ENCODE results near the gene SNTG2. TPM values are rescaled to one million over a fixed set of nuclear protein-coding genes. Genes with fewer than 3 reads are reported as not detected.

Gene SNTG2
- total RNA-seq, 1 donor, result under 0.01 TPM

GRCh38 chr2:1022178-1022577 is 71.5 kb downstream of the SNTG2 start:
- no peak for TF ChIP-seq CTCF (IDR thresholded peaks at IDR 0.05; ENCODE audit: insufficient read depth, low read depth, low read length)
- H3K4me3 ChIP-seq (ENCODE audit: low read depth, low read length), result no peak overlapping the region
- no peak for DNase-seq (ENCODE audit: low read depth)

- no peak overlapping the region for H3K4me3 ChIP-seq (ENCODE audit: low read depth, low read length)
- no peak for TF ChIP-seq CTCF (IDR thresholded peaks at IDR 0.05; ENCODE audit: insufficient read depth, low read depth, low read length)
- no peak for DNase-seq (ENCODE audit: low read depth)
Measured at GRCh38 chr2:1024981-1025380, 74.3 kb downstream of the SNTG2 start.

GRCh38 chr2:1026141-1026540 is 75.5 kb downstream of the SNTG2 start:
- no peak for TF ChIP-seq CTCF (IDR thresholded peaks at IDR 0.05; ENCODE audit: insufficient read depth, low read depth, low read length)
- DNase-seq (ENCODE audit: low read depth), result no peak

GRCh38 chr2:1028831-1029230 is 78.2 kb downstream of the SNTG2 start:
- no peak for TF ChIP-seq CTCF (IDR thresholded peaks at IDR 0.05; ENCODE audit: insufficient read depth, low read depth, low read length)
- no peak overlapping the region for H3K4me3 ChIP-seq (ENCODE audit: low read depth, low read length)
- DNase-seq (ENCODE audit: low read depth), result no peak

More at GRCh38 chr2:1026141-1026540, 75.5 kb downstream of the SNTG2 start:
- H3K4me3 ChIP-seq (ENCODE audit: low read depth, low read length), result no peak overlapping the region

- H3K4me3 ChIP-seq (ENCODE audit: low read depth, low read length), result no peak overlapping the region
- TF ChIP-seq CTCF (IDR thresholded peaks at IDR 0.05; ENCODE audit: insufficient read depth, low read depth, low read length), result no peak
Measured at GRCh38 chr2:1032030-1032429, 81.4 kb downstream of the SNTG2 start.

GRCh38 chr2:1033069-1033468 is 82.4 kb downstream of the SNTG2 start:
- TF ChIP-seq CTCF (IDR thresholded peaks at IDR 0.05; ENCODE audit: insufficient read depth, low read depth, low read length), result no peak
- H3K4me3 ChIP-seq (ENCODE audit: low read depth, low read length), result no peak overlapping the region
- no peak for DNase-seq (ENCODE audit: low read depth)

More at GRCh38 chr2:1032030-1032429, 81.4 kb downstream of the SNTG2 start:
- no peak for DNase-seq (ENCODE audit: low read depth)

GRCh38 chr2:1037066-1037465 is 86.4 kb downstream of the SNTG2 start:
- no peak overlapping the region for H3K4me3 ChIP-seq (ENCODE audit: low read depth, low read length)
- no peak for DNase-seq (ENCODE audit: low read depth)
- TF ChIP-seq CTCF (IDR thresholded peaks at IDR 0.05; ENCODE audit: insufficient read depth, low read depth, low read length), result no peak
